ENCODE data around the gene BICD2.

Gene BICD2

GRCh38 chr9:92749071-92749933, 15.3 kb downstream of the BICD2 start:
- no peak for DNase-seq (ENCODE audit: low spot score)
- TF ChIP-seq CTCF (IDR thresholded peaks at IDR 0.05; ENCODE audit: borderline replicate concordance, control extremely low read depth, extremely low read depth, insufficient read depth, missing control alignments): no peak
- in situ Hi-C loops (cut with MboI; ENCODE audit: low sequenced_read_pairs, unreplicated experiment): no loop called here

- in situ Hi-C loops (cut with MboI; ENCODE audit: low sequenced_read_pairs, unreplicated experiment): no loop called here
- DNase-seq (ENCODE audit: low spot score): no peak
- TF ChIP-seq CTCF (IDR thresholded peaks at IDR 0.05; ENCODE audit: borderline replicate concordance, control extremely low read depth, extremely low read depth, insufficient read depth, missing control alignments): no peak
Observed at GRCh38 chr9:92748233-92748497, 16.5 kb downstream of the BICD2 start.

- no peak for TF ChIP-seq CTCF (IDR thresholded peaks at IDR 0.05; ENCODE audit: borderline replicate concordance, control extremely low read depth, extremely low read depth, insufficient read depth, missing control alignments)
- in situ Hi-C loops (cut with MboI; ENCODE audit: low sequenced_read_pairs, unreplicated experiment): no loop called here
Observed at GRCh38 chr9:92747459-92748232, 17.0 kb downstream of the BICD2 start.

GRCh38 chr9:92746567-92747458, 17.8 kb downstream of the BICD2 start:
- no peak for DNase-seq (ENCODE audit: low spot score)
- in situ Hi-C loops (cut with MboI; ENCODE audit: low sequenced_read_pairs, unreplicated experiment): no loop called here
- no peak for TF ChIP-seq CTCF (IDR thresholded peaks at IDR 0.05; ENCODE audit: borderline replicate concordance, control extremely low read depth, extremely low read depth, insufficient read depth, missing control alignments)

More at GRCh38 chr9:92747459-92748232, 17.0 kb downstream of the BICD2 start:
- DNase-seq (ENCODE audit: low spot score): no peak

GRCh38 chr9:92745881-92746280, 18.8 kb downstream of the BICD2 start:
- no peak for TF ChIP-seq CTCF (IDR thresholded peaks at IDR 0.05; ENCODE audit: borderline replicate concordance, control extremely low read depth, extremely low read depth, insufficient read depth, missing control alignments)
- no peak for DNase-seq (ENCODE audit: low spot score)
- in situ Hi-C loops (cut with MboI; ENCODE audit: low sequenced_read_pairs, unreplicated experiment): no loop called here

GRCh38 chr9:92745331-92745730, 19.3 kb downstream of the BICD2 start:
- in situ Hi-C loops (cut with MboI; ENCODE audit: low sequenced_read_pairs, unreplicated experiment): no loop called here
- DNase-seq (ENCODE audit: low spot score): no peak
- no peak for TF ChIP-seq CTCF (IDR thresholded peaks at IDR 0.05; ENCODE audit: borderline replicate concordance, control extremely low read depth, extremely low read depth, insufficient read depth, missing control alignments)

Data from GM13976 (cell line).